H9 (cell line): ENCODE measurements around the gene CXorf65. TPM values are rescaled to one million over a fixed set of nuclear protein-coding genes. Genes with fewer than 3 reads are reported as not detected.

Experiments used
- DNase-seq: peaks from one replicate; pipeline ENCODE4 v3.0.0-alpha.2; 2017
- H2AFZ ChIP-seq: one replicate; pipeline ENCODE4 v1.6.1; 2013; ENCODE audit warnings: mild to moderate bottlenecking, low read length, control low read depth, moderate library complexity
- H2AK5ac ChIP-seq: 2 replicates; pipeline ENCODE4 v1.6.1; 2013; ENCODE audit warnings: low read length, control low read depth, mixed read lengths; ENCODE audit not compliant: insufficient read length
- H2BK120ac ChIP-seq: one replicate; pipeline ENCODE4 v1.6.1; 2013; ENCODE audit warnings: low read depth, mild to moderate bottlenecking, low read length, control low read depth, inconsistent platforms; ENCODE audit not compliant: poor library complexity, severe bottlenecking
- H2BK12ac ChIP-seq: 2 replicates; pipeline ENCODE4 v1.6.1; 2013; ENCODE audit warnings: low read length, control low read depth, mixed read lengths, low read depth; ENCODE audit not compliant: insufficient read length
- H2BK15ac ChIP-seq: 2 replicates; pipeline ENCODE4 v1.6.1; 2013; ENCODE audit warnings: low read depth, low read length, control low read depth
- H2BK20ac ChIP-seq: one replicate; pipeline ENCODE4 v1.6.1; 2013; ENCODE audit warnings: low read depth, mild to moderate bottlenecking, low read length, control low read depth, inconsistent platforms; ENCODE audit not compliant: poor library complexity, severe bottlenecking
- H2BK5ac ChIP-seq: 2 replicates; pipeline ENCODE4 v1.6.1; 2013; ENCODE audit warnings: low read length, control low read depth, mixed read lengths; ENCODE audit not compliant: insufficient read length
- H3K14ac ChIP-seq: 2 replicates; pipeline ENCODE4 v1.6.1; 2013; ENCODE audit warnings: low read length, control low read depth; ENCODE audit not compliant: insufficient read depth
- H3K18ac ChIP-seq: 2 replicates; pipeline ENCODE4 v1.6.1; 2013; ENCODE audit warnings: low read depth, mild to moderate bottlenecking, mixed read lengths, low read length, control low read depth; ENCODE audit not compliant: insufficient read length
- H3K23ac ChIP-seq: 2 replicates; pipeline ENCODE4 v1.6.1; 2013; ENCODE audit warnings: low read length, control low read depth, mixed read lengths, low read depth; ENCODE audit not compliant: insufficient read length
- H3K23me2 ChIP-seq: 2 replicates; pipeline ENCODE4 v1.6.1; 2013; ENCODE audit warnings: low read depth, mild to moderate bottlenecking, mixed read lengths, low read length, control low read depth; ENCODE audit not compliant: insufficient read length, poor library complexity, severe bottlenecking
- H3K27ac ChIP-seq: 2 replicates; pipeline ENCODE4 v1.5.1; 2013; ENCODE audit warnings: low read length, control low read depth, mixed read lengths, low read depth; ENCODE audit not compliant: insufficient read length
- H3K27me3 ChIP-seq: 2 replicates; pipeline ENCODE4 v1.6.1; 2013; ENCODE audit warnings: low read length, control low read depth, inconsistent platforms; ENCODE audit not compliant: insufficient read depth
- H3K4ac ChIP-seq: 2 replicates; pipeline ENCODE4 v1.6.1; 2013; ENCODE audit warnings: low read depth, mild to moderate bottlenecking, control low read depth, inconsistent platforms, low read length, moderate library complexity
- H3K4me1 ChIP-seq: 2 replicates; pipeline ENCODE4 v1.6.1; 2013; ENCODE audit warnings: low read length, control low read depth, inconsistent platforms; ENCODE audit not compliant: insufficient read depth
- H3K4me2 ChIP-seq: 2 replicates; pipeline ENCODE4 v1.6.1; 2013; ENCODE audit warnings: low read length, control low read depth, mixed read lengths; ENCODE audit not compliant: insufficient read length, insufficient read depth
- H3K56ac ChIP-seq: 2 replicates; pipeline ENCODE4 v1.6.1; 2013; ENCODE audit warnings: low read depth, mild to moderate bottlenecking, mixed read lengths, low read length, control low read depth; ENCODE audit not compliant: insufficient read length
- H3K79me1 ChIP-seq: 2 replicates; pipeline ENCODE4 v1.6.1; 2013; ENCODE audit warnings: low read depth, mild to moderate bottlenecking, moderate library complexity, low read length, control low read depth, inconsistent platforms; ENCODE audit not compliant: insufficient read depth, poor library complexity, severe bottlenecking
- H3K79me2 ChIP-seq: 2 replicates; pipeline ENCODE4 v1.6.1; 2013; ENCODE audit warnings: low read length, control low read depth, inconsistent platforms; ENCODE audit not compliant: insufficient read depth
- H3K9ac ChIP-seq: 2 replicates; pipeline ENCODE4 v1.6.1; 2013; ENCODE audit warnings: low read length, control low read depth, mixed read lengths; ENCODE audit not compliant: insufficient read length; ENCODE audit errors: extremely low read depth
- H3K9me3 ChIP-seq: one replicate; pipeline ENCODE4 v1.6.1; 2013; ENCODE audit warnings: low read depth, low read length, inconsistent platforms; ENCODE audit not compliant: control insufficient read depth
- H3T11ph ChIP-seq: one replicate; pipeline ENCODE4 v1.6.1; 2013; ENCODE audit warnings: mild to moderate bottlenecking, low read length, control low read depth, inconsistent platforms
- H4K20me1 ChIP-seq: one replicate; pipeline ENCODE4 v1.6.1; 2013; ENCODE audit not compliant: control insufficient read depth, insufficient read length, insufficient read depth
- H4K5ac ChIP-seq: 2 replicates; pipeline ENCODE4 v1.6.1; 2013; ENCODE audit warnings: low read depth, mild to moderate bottlenecking, mixed read lengths, low read length, control low read depth; ENCODE audit not compliant: insufficient read length
- H4K8ac ChIP-seq: replicated peaks from 2 replicates; pipeline ENCODE4 v1.6.1; 2013; ENCODE audit warnings: low read length, control low read depth, mixed read lengths, low read depth; ENCODE audit not compliant: insufficient read length
- H4K91ac ChIP-seq: 2 replicates; pipeline ENCODE4 v1.6.1; 2013; ENCODE audit warnings: low read depth, mild to moderate bottlenecking, moderate library complexity, mixed read lengths, low read length, control low read depth; ENCODE audit not compliant: insufficient read length
- H3K27ac Mint-ChIP-seq, 3 experiments: 2 replicates in 2 of 3; 3 replicates in 1 of 3; pipeline ENCODE4 v1.8.0; 2020 to 2021; ENCODE audit warnings: mixed read lengths in 3 of 3, mild to moderate bottlenecking in 1 of 3, moderate library complexity in 1 of 3
- H3K27me3 Mint-ChIP-seq: 2 replicates; pipeline ENCODE4 v1.8.0; 2021; ENCODE audit warnings: low read depth, mild to moderate bottlenecking, moderate library complexity, mixed read lengths
- H3K36me3 Mint-ChIP-seq, 3 experiments: 2 replicates in 2 of 3; 3 replicates in 1 of 3; pipeline ENCODE4 v1.8.0; 2020 to 2021; ENCODE audit warnings: low read depth in 3 of 3, mixed read lengths in 3 of 3; ENCODE audit not compliant: insufficient read depth in 1 of 3
- H3K4me1 Mint-ChIP-seq, 2 experiments: 2 replicates each; pipeline ENCODE4 v1.8.0; 2020; ENCODE audit warnings: mixed read lengths in 2 of 2
- H3K4me3 Mint-ChIP-seq, 2 experiments: 2 replicates in 1 of 2; 3 replicates in 1 of 2; pipeline ENCODE4 v1.8.0; 2020 to 2021; ENCODE audit warnings: mild to moderate bottlenecking in 2 of 2, mixed read lengths in 2 of 2, moderate library complexity in 1 of 2
- H3K9me3 Mint-ChIP-seq, 2 experiments: 2 replicates in 1 of 2; 3 replicates in 1 of 2; pipeline ENCODE4 v1.8.0; 2020; ENCODE audit warnings: mild to moderate bottlenecking in 2 of 2, mixed read lengths in 2 of 2, moderate library complexity in 1 of 2
- whole genome bisulfite sequencing: extraction: QIAGEN DNeasy Blood & Tissue Kit; methylation state at CpG from one replicate; pipeline ENCODE4 v1.1.7; 2013; ENCODE audit warnings: missing lambda C conversion rate, low lambda C conversion rate, mixed read lengths; ENCODE audit not compliant: insufficient read length; ENCODE audit errors: extremely low coverage; 5-methylcytosine and 5-hydroxymethylcytosine counted together
- total RNA-seq: library from RNA; stranded (reverse); gene quantifications from 2 replicates; pipeline ENCODE4 v1.2.1, GENCODE V29; 2021
- TF ChIP-seq, protein P1 (sequence below): fragments of 200-600 bp; sonication (generic); conservative IDR thresholded peaks from 3 replicates; pipeline ENCODE4 v1.8.0; 2021; ENCODE audit warnings: antibody characterized with exemption, mild to moderate bottlenecking

The CXorf65 gene
- total RNA-seq, 1 experiment from 2014 or later: not detected

DNA sequence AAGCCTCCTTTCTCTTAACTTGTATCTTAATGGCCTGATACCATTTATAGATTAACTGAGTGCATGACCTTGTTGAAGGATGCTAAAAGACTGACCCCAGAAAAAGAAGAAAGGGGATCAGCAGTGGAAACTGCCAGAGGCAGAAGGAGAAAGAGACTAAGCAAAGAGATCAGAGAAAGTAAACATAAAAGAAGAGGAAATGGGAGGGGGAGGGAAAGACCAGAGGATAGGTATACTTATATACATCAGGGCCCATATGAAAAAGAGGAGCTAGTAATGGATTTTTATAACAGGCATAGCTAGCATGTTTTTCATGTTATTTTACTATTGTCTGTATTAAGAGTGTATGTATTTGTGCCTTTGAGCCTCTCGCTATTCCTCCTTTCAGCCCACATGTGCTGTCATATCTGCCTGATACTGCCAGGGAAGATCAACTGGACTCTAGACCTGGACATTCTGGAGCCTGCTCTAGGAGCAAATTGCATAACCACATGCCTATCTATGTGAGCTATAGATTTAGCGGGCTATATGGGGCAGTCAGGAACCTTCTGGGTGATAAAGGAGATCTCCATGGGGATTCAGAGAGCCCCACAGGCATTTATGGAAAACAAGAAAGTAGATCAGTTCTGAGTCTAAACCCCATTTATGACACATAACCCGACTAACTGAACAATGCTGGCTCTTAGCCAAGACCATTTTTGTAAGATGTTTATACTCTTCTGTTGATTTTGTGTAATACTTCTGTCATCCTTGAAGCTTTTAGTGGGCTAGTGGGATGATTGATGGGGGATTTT, 25.0 kb downstream of the CXorf65 start:
- H2BK20ac ChIP-seq: no peak overlapping the region
- WGBS: no CpG with 5 or more reads among the region's 3 CpGs
- Mint-ChIP-seq H3K27ac (no peak overlapping the region), H3K36me3 (no peaks in the 10 kb centered on the region), H3K4me3 (no peak overlapping the region), H3K4me1 (no peaks in the 10 kb centered on the region), H3K27me3 (peaks cover 3% of the 10 kb centered on the region), H3K9me3 (peaks cover 42 to 52% of the 10 kb centered on the region in 2 experiments)
- no peak overlapping the region for H3K9ac ChIP-seq
- H3K56ac ChIP-seq: no peak overlapping the region
- no peak overlapping the region for H3K4me2 ChIP-seq
- no peaks in the 10 kb centered on the region for H3K79me2 ChIP-seq
- H2BK5ac ChIP-seq: no peak overlapping the region
- no peak overlapping the region for H2AK5ac ChIP-seq
- no peaks in the 10 kb centered on the region for H3K23me2 ChIP-seq
- no peak overlapping the region for H3K4ac ChIP-seq
- no peak for DNase-seq
- H4K8ac ChIP-seq: no peak overlapping the region
- H3K4me1 ChIP-seq: no peaks in the 10 kb centered on the region
- H2AFZ ChIP-seq: no peak overlapping the region
- no peak overlapping the region for H3K18ac ChIP-seq
- H3K9me3 ChIP-seq: peaks cover 20% of the 10 kb centered on the region
- H3K79me1 ChIP-seq: no peaks in the 10 kb centered on the region
- H2BK15ac ChIP-seq: no peak overlapping the region
- H3K23ac ChIP-seq: no peak overlapping the region
- H4K5ac ChIP-seq: no peak overlapping the region
- TF ChIP-seq, protein P1, sequence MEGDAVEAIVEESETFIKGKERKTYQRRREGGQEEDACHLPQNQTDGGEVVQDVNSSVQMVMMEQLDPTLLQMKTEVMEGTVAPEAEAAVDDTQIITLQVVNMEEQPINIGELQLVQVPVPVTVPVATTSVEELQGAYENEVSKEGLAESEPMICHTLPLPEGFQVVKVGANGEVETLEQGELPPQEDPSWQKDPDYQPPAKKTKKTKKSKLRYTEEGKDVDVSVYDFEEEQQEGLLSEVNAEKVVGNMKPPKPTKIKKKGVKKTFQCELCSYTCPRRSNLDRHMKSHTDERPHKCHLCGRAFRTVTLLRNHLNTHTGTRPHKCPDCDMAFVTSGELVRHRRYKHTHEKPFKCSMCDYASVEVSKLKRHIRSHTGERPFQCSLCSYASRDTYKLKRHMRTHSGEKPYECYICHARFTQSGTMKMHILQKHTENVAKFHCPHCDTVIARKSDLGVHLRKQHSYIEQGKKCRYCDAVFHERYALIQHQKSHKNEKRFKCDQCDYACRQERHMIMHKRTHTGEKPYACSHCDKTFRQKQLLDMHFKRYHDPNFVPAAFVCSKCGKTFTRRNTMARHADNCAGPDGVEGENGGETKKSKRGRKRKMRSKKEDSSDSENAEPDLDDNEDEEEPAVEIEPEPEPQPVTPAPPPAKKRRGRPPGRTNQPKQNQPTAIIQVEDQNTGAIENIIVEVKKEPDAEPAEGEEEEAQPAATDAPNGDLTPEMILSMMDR: no peak
- H2BK120ac ChIP-seq: no peak overlapping the region
- H3K27ac ChIP-seq: no peak overlapping the region
- no peak overlapping the region for H3K14ac ChIP-seq
- H2BK12ac ChIP-seq: no peak overlapping the region
- H4K91ac ChIP-seq: no peak overlapping the region
- no peaks in the 10 kb centered on the region for H4K20me1 ChIP-seq
- H3K27me3 ChIP-seq: no peaks in the 10 kb centered on the region
- no peak overlapping the region for H3T11ph ChIP-seq
